Neural cell (in vitro differentiated cells): ENCODE results near the gene CPT2.

Experiments used
- POLR2AphosphoS5 ChIP-seq: IDR thresholded peaks from 2 replicates; pipeline ENCODE4 v1.6.1; 2012
- REST ChIP-seq: IDR thresholded peaks from 2 replicates; pipeline ENCODE4 v1.6.1; 2012; ENCODE audit warnings: borderline replicate concordance
- TAF1 ChIP-seq: IDR thresholded peaks from 2 replicates; pipeline ENCODE4 v1.6.1; 2012; ENCODE audit warnings: low read depth
- TF ChIP-seq, protein P1 (sequence below): fragments of 450-650 bp; IDR thresholded peaks from 2 replicates; pipeline ENCODE4 v1.5.1; 2014; ENCODE audit warnings: antibody characterized with exemption, mild to moderate bottlenecking, moderate library complexity; ENCODE audit not compliant: poor library complexity, severe bottlenecking

GRCh38 chr1:53210352-53210751 is 13.7 kb downstream of the CPT2 start:
- TF ChIP-seq, protein P1, sequence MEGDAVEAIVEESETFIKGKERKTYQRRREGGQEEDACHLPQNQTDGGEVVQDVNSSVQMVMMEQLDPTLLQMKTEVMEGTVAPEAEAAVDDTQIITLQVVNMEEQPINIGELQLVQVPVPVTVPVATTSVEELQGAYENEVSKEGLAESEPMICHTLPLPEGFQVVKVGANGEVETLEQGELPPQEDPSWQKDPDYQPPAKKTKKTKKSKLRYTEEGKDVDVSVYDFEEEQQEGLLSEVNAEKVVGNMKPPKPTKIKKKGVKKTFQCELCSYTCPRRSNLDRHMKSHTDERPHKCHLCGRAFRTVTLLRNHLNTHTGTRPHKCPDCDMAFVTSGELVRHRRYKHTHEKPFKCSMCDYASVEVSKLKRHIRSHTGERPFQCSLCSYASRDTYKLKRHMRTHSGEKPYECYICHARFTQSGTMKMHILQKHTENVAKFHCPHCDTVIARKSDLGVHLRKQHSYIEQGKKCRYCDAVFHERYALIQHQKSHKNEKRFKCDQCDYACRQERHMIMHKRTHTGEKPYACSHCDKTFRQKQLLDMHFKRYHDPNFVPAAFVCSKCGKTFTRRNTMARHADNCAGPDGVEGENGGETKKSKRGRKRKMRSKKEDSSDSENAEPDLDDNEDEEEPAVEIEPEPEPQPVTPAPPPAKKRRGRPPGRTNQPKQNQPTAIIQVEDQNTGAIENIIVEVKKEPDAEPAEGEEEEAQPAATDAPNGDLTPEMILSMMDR, result no peak
- TF ChIP-seq TAF1, result no peak
- no peak for TF ChIP-seq REST
- TF ChIP-seq POLR2AphosphoS5, result no peak
